ENCODE data around the gene GDF2. TPM values are rescaled to one million over a fixed set of nuclear protein-coding genes. Genes with fewer than 3 reads are reported as not detected.

GDF2 gene
- total RNA-seq, 1 experiment from 2014 or later: not detected

GRCh38 chr10:47347303-47347675 lies 25.0 kb downstream of the GDF2 start:
- intact Hi-C loops (cut with micrococcal nuclease; ENCODE audit: unreplicated experiment): no loop called here
- TF ChIP-seq CTCF (IDR thresholded peaks at IDR 0.05; ENCODE audit: insufficient read depth in 1 of 2, low read depth in 1 of 2, low read length in 1 of 2, severe bottlenecking in 1 of 2, unreplicated experiment in 1 of 2): no peak
- CTCF ChIA-PET: no interaction called here
- Histone ChIP-seq H3K36me3 (ENCODE audit: control insufficient read depth, insufficient read depth, low read length) (no peaks in the 10 kb centered on the region), H3K4me3 (ENCODE audit: low read depth, low read length) (no peak overlapping the region), H3K9me3 (no peaks in the 10 kb centered on the region), H3K27me3 (replicated peaks; ENCODE audit: control insufficient read depth, insufficient read depth, low read length) (no peaks in the 10 kb centered on the region), H3K4me1 (no peaks in the 10 kb centered on the region; the same call in 1 of the 2 replicates)
- DNase-seq: no peak
- Mint-ChIP-seq H3K4me1 (ENCODE audit: low read depth, unreplicated experiment) (no peaks in the 10 kb centered on the region), H3K36me3 (ENCODE audit: insufficient read depth, unreplicated experiment) (no peaks in the 10 kb centered on the region), H3K4me3 (ENCODE audit: unreplicated experiment) (no peak overlapping the region), H3K27ac (ENCODE audit: unreplicated experiment) (no peak overlapping the region), H3K27me3 (ENCODE audit: insufficient read depth, unreplicated experiment) (no peaks in the 10 kb centered on the region), H3K9me3 (ENCODE audit: unreplicated experiment) (no peaks in the 10 kb centered on the region)
- POLR2A ChIA-PET: no interaction called here
- BruUV-seq (replicated peaks): no TSS peak

- TF ChIP-seq CTCF (IDR thresholded peaks at IDR 0.05; ENCODE audit: insufficient read depth in 1 of 2, low read depth in 1 of 2, low read length in 1 of 2, severe bottlenecking in 1 of 2, unreplicated experiment in 1 of 2): no peak
- Mint-ChIP-seq H3K9me3 (ENCODE audit: unreplicated experiment) (no peaks in the 10 kb centered on the region), H3K4me3 (ENCODE audit: unreplicated experiment) (no peak within 1 kb of the TSS), H3K27ac (ENCODE audit: unreplicated experiment) (no peak within 1 kb of the TSS), H3K4me1 (ENCODE audit: low read depth, unreplicated experiment) (no peaks in the 10 kb centered on the region), H3K27me3 (ENCODE audit: insufficient read depth, unreplicated experiment) (no peaks in the 10 kb centered on the region), H3K36me3 (ENCODE audit: insufficient read depth, unreplicated experiment) (no peaks in the 10 kb centered on the region)
- no peaks in the 10 kb centered on the region for H3K9me3 ChIP-seq
- ChIA-PET CTCF (no interaction called here), POLR2A (no interaction called here)
- H3K27me3 ChIP-seq (replicated peaks; ENCODE audit: control insufficient read depth, insufficient read depth, low read length): no peaks in the 10 kb centered on the region
- no TSS peak for BruUV-seq (replicated peaks)
- DNase-seq: no peak
- H3K36me3 ChIP-seq (ENCODE audit: control insufficient read depth, insufficient read depth, low read length): no peaks in the 10 kb centered on the region
- H3K4me3 ChIP-seq (ENCODE audit: low read depth, low read length): no peak within 1 kb of the TSS
- no peaks in the 10 kb centered on the region; the same call in 1 of the 2 replicates for H3K4me1 ChIP-seq
- intact Hi-C loops (cut with micrococcal nuclease; ENCODE audit: unreplicated experiment): no loop called here
These were observed 25.9 kb downstream of the GDF2 start, which contains the start of gene RBP3 for GRCh38 chr10:47348138-47348651. Gene RBP3, plus strand, starts transcription at chr10:47348363. Its CDS starts 122 bp downstream, at chr10:47348485.

- Mint-ChIP-seq H3K27me3 (ENCODE audit: insufficient read depth, unreplicated experiment) (no peaks in the 10 kb centered on the region), H3K27ac (ENCODE audit: unreplicated experiment) (no peak overlapping the region), H3K4me3 (ENCODE audit: unreplicated experiment) (no peak overlapping the region), H3K9me3 (ENCODE audit: unreplicated experiment) (no peaks in the 10 kb centered on the region), H3K36me3 (ENCODE audit: insufficient read depth, unreplicated experiment) (no peaks in the 10 kb centered on the region), H3K4me1 (ENCODE audit: low read depth, unreplicated experiment) (no peaks in the 10 kb centered on the region)
- Histone ChIP-seq H3K9me3 (no peaks in the 10 kb centered on the region), H3K4me3 (ENCODE audit: low read depth, low read length) (no peak overlapping the region), H3K4me1 (no peaks in the 10 kb centered on the region; the same call in 1 of the 2 replicates), H3K36me3 (ENCODE audit: control insufficient read depth, insufficient read depth, low read length) (no peaks in the 10 kb centered on the region), H3K27me3 (replicated peaks; ENCODE audit: control insufficient read depth, insufficient read depth, low read length) (no peaks in the 10 kb centered on the region)
- TF ChIP-seq CTCF (IDR thresholded peaks at IDR 0.05; ENCODE audit: insufficient read depth in 1 of 2, low read depth in 1 of 2, low read length in 1 of 2, severe bottlenecking in 1 of 2, unreplicated experiment in 1 of 2): no peak
- ChIA-PET CTCF (no interaction called here), POLR2A (no interaction called here)
- BruUV-seq (replicated peaks): no TSS peak
- peak in 1 of 2 experiments; percentile 36 for DNase-seq
- intact Hi-C loops (cut with micrococcal nuclease; ENCODE audit: unreplicated experiment): no loop called here
These were observed 26.6 kb downstream of the GDF2 start for GRCh38 chr10:47348661-47349470.
